Stimulated activated CD8-positive, alpha-beta memory T cell treated with anti-CD3 and anti-CD28 coated beads, Interleukin-4, amount 100 ng/mL, for 1 hour (primary cell): ENCODE data around the gene CANT1.
"Not testable (repeated sequence)": the region's sequence is repeated elsewhere in the genome, so short reads cannot be mapped to it uniquely, and the experiment has no call there.

ENCODE experiments used
- DNase-seq, 2 donors: peaks; one replicate each; pipeline ENCODE4 v3.0.0-alpha.2; 2020; ENCODE audit warnings: low read depth in 2 of 2, low spot score in 1 of 2

The CANT1 gene

DNA sequence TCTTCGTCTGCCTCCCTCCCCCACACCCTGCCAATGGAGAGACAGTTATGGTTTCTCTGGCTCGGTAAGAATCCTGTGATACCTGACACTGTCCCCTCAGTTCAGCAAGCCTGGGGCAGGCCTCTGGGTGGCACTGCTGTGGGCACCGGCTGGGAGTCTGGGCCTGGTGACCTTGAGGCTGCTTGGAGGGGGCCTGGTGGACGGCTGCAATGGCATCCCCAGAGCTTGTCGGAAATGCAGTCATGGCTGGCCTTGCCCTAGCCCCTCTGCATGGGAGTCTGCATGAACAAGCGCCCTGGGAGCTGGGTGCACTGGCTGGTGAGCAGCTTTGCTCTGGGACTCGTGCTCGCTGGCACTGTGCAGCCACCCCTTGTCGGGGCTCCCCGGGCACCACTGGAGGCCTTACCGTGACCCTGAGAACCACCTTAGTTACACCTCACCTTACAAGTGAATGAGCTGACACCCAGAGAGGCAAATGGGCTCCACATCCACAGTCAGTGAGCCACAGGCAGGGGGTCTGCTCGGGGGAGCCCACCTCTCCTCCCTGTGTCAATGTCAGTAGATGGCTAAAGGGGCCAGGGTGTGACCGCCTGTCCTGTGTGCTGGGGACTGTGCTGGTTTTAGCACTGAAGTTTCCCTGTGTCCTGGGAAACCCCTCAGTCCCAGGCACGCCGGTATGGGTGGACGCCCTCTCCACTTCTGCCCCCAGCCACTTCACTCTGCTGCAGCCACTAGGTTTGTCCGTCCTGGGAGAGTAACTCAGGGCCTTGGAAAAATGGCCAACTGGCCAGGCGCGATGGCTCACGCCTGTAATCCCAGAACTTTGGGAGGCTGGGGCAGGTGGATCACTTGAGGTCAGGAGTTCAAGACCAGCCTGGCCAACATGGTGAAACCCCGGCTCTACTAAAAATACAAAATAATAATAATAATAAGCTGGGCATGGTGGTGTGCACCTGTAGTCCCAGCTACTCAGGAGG lies 31.3 kb downstream of the CANT1 start:
- DNase-seq: no peak

DNA sequence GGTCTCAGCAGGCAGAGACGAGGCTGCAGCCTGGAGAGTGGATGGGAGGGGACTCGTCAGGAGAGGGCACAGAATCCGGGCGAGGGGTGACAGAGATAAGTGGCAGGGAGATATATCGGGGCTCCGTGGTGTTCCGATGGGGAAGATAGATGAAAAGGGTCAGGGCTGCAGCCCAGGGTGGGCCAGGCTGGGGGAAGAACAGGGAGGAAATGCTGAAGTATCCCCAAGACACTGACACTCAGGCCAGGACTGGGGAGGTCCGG lies 32.0 kb downstream of the CANT1 start:
- no peak for DNase-seq

DNA sequence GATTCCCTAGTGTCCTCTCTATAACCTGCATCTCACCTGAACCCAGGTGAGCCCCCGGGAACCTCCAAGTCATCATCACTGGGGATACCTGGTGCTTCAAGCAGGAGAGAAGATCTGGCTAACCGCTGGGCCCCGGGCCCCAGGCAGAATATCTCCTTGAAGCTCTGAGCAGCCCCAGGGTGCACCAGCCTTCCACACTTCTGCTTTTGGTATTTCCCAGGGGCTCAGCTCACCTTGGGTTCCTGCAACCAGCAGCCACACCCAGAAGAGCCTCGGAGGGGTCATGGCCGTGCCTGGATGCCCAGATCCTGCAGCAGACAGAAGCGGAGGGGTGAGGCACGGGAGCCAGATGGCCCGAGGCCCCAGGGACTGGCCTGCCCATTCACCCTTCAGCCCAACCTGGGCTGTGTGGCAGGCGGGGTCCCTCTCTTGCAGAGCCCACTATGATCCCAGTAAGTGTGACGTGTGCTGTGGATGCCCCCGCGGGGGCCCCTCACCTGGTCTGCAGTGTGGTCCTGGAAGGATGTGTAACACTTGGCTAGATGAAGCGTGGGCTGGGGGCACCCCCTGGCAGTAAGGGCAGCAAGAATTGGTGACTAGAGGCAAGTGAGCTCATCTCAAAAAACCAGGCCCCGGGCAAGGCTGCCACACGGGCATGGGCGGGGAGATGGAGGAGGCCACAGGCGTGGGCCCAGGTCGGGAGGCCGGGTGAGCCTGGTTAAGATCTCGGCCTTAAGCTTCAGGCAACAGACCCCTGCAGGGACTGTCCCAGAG lies 32.5 kb downstream of the CANT1 start:
- DNase-seq: no peak

DNA sequence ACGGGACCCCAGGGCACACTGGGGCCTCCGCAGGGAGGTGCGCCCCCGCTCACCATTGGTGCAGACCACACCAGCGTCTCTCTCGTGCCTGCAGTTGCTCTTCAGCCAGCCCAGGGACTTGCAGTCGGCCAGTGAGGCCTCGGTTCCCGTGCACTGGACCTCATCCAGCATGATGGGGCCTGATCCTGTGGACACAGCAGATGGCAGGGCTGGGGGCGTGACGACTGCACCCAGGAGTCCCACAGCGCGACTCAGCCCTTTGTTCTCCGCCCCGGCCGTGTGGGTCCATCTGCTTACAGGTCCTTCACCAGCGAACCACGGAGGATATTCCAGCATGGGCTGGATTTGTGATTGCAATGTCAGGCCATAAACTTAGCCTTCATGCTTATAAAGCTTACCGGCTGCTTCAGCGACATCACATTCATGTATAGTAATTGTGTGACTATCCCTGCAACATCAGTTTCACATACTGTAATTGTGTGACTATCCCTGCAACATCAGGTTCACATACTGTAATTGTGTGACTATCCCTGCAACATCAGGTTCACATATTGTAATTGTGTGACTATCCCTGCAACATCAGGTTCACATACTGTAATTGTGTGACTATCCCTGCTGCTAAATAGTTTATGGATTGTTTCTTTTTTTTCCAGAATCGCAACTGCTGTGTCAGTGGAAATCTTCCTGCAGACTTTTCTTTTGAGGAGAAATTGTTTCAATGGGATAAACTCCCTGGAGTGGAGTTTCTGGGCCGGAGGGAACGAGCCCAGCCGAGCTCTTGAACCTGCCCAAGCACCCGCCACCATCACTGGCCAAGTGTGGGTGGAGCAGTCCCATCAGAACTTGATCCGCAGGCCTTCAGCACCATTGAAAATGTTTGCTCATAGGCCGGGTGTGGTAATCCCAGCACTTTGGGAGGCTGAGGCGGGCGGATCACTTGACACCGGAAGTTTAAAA lies 34.7 kb downstream of the CANT1 start:
- no peak for DNase-seq

DNA sequence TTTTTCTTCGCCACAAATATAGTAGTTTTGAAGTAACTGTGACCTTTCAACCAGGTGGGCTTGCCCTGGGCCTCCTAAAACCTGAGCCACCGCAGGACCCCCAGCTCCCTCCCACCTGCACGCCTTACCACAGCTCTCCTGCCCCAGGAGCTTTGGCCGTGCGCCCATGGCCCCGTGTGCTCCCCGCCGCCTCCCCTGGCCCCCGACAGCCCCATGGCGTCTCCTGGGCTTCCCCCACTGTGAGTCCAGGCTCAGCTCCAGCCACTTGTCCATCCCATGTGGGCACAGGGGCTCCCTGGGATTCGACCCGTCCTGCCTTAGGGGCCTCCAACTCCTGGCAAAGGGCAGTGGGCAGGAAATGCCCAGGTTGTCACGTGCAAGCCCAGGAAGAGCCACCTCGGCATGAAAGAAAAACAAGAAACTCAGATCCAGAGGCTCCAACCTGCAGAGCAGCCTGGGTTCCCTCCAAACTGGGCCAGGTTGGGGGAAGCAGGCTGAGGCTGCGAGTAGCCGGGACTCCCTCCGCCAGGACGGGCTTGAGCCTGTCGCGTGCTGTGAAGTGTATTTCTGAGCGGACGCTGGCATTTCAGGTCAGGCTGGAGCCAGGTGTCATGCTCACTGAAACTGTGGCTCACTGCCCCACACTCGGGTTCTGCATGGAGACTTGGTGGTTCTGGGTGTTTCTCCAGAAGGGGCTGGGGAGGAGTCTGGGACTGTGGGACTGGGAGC lies 35.6 kb downstream of the CANT1 start:
- DNase-seq: no peak

DNA sequence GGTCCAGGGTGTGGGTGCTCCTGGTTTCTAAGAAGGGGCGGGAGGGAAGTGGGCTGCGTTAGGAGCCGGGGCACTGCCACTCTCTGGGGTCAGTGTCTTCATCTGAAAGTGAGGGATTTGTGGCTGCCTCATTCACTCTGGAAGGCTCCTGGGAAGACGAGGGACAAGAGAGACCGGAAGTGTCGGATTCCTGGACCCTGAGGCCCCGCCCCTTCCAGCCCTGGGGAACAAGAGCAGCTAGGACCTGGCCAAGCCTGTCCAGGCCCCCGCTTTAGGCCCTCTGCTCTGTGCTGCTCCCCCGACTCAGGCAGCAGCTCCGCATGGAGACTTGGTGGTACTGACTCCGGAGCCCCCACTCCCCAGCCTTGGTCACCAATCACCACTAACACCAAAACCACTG lies 36.4 kb downstream of the CANT1 start:
- DNase-seq: no peak

DNA sequence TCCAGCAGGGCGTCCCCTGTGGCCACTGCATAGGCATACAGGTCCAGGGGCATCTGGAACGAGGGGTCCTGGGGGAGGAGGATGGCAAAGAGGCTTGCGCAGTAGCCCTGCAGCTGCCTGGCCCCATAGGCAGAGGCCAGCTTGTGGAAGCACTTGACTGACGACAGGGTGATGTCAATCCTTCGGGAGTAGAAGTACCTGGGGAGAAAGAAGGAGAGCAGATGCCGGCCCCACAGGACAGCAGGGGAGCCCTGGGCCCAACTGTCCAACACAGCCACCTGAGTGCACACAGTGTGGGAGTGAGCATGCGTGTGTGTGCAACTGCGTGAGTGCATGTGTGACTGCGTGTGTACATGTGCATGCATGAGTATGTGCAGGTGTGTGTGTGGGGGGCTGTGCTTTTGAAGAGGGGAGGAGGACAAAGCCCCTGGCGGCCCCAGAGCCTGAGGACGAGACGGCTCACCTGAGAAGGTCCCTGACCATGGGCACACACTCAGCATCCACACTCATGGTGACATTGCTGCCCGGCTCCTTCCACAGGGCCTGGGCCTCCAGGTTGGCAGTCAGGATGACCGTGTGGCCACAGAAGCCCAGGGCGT lies 37.0 kb downstream of the CANT1 start:
- no peak for DNase-seq

DNA sequence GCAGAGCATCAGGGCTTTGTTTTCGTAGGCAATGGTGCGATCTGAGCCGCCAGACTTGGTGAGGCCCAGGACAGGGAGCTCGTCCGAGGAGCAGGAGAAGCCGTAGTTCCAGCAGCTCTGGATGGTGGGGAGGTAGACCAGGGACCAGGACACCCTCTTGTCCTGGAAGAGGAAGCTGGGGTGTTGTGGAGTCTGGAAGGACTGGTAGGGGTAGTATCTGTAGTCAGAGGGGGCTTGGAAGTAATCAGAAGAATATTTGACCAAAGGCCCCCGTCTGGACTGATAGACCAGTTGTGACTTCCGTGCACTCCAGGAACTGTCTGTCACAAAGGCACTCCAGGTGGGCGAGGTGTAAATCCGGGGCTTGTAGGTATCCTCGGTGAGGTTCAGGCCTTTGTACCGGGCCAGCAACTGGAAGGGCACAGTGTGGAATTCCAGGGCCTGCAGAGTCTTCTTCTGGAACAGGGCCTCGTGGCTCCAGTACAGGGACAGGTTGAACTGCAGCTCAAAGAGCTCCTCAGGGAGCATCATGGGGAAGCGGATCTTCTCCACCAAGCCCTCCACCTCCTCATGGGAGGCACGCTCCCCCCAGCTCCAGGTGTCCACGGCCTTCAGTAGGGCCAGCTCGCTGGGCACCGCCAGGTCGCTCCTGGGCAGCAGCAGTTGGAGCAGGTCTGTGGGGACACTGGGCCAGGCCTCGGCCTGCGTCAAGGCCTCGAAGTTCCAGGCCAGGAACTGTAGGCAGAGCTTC lies 37.6 kb downstream of the CANT1 start:
- DNase-seq: no peak

DNA sequence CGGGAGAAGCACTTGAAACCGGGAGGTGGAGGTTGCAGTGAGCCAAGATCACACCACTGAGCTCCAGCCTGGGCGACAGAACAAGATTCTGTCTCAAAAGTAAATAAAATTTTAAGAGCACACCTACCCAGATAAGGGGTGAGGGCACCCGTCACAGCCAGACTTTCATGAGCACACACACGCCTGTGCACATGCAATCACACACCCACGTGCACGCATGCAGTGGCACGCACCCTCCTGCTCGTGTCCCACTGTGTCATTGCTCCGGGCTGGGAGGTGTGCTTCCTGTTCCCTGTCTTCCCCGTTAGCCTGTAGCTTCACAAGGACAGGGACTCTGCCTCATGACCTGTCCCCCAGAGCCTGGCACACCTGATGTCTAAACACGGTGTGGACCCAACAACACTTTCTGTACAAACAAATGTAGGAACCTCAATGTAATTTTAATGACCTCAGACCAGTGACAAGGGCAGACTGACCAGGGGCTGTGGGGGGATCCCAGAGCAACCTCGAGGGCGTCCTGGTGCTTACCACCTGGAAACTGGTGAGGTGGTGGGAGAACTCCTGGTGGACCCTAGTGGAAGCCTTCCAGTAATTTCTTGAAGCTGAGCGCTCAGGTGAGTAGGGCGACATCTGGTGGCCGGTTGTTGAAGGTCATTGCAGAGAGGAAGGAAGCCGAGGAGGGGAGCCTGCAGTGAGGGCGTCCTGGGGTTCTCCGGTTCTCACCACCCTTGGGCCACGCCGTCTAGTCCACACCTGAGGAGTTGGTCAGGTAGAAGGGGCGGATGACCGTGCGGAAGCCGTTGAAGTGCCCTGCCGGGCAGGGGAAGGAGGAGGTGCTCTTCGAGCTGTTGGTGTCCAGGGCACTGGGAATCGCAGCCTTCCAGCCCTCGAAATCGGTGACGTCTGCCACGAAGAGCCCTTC lies 38.5 kb downstream of the CANT1 start:
- DNase-seq: peak; percentile 51 to 62

DNA sequence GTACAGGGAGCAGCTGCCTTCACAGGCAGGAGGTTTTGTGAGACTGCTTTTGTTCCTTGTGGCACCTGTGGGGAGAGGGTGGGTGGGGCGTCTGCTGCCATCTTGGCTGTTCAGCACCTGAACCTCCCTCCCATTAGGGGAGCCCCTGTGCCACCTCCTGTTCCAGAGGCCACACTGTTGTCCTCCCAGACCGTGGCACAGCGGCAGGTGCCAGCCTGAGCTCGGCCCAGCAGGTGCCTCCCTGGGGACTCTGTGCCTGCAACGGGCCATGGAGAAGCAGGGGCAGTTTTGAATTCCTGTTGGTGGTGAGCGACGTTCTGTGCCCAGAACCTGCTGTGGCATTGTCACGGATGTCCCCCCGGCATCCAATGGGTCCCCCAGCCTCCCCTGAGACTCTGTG lies 39.7 kb downstream of the CANT1 start:
- DNase-seq: no peak

DNA sequence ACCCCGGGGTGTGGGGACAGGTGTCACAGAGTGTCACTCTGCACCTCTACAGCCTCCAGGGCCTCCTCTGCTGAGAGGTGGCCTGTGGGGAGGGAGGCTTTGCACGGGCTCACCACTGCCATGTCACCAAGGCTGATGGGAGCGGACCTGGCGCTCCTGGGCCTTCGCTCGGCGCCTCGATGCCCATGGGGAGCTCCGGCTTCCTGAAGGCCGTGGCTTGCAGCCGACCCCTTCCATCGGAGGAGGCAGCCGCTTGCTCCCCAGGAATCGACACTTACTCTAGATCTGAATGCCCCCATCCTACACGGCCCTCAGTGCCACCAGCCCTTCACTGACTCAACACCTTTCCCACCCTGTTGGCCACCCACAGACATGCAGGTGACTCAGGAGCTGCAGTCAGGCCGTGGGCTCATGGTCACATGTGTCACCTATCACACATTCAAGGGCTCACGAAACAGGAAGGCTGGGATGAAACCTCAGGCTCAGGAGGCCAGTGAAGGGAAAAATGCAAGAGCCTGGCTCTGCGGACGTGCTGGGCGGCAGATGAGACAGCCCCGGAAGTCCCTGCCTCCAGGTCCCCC lies 41.7 kb downstream of the CANT1 start:
- DNase-seq: no peak

DNA sequence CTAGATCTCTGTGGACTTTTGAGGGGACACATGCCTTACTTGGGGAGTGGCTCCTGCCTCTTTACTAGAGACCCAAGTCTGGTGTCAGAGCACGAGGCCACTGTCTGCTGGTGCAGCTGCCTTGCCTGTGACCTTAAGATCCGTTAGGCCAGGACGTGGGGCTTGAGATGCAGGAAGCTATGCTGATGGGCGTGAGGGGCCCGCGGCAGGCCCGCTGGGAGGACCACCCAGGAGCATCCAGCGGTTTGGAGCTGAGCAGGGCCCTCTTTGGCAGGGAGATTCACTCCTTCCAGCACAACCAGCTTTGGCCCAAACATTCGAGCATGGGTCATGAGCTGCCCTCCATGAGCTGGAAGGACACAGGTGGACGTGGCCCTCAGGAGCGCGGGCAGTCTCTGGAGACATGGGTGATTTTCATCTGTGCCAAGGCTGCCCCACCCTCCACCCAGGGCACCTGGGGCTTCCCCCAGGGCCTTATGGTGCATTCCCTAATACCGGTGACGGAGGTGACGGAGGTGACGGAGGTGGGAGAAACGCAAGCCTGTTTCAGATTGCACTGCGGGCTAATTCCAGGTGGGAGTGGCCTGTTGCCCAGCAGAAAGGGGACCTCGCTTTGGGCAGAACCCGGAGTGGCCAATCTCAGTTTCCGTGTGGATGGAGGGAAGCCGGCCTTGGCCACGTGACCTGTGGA lies 42.5 kb downstream of the CANT1 start:
- no peak for DNase-seq

DNA sequence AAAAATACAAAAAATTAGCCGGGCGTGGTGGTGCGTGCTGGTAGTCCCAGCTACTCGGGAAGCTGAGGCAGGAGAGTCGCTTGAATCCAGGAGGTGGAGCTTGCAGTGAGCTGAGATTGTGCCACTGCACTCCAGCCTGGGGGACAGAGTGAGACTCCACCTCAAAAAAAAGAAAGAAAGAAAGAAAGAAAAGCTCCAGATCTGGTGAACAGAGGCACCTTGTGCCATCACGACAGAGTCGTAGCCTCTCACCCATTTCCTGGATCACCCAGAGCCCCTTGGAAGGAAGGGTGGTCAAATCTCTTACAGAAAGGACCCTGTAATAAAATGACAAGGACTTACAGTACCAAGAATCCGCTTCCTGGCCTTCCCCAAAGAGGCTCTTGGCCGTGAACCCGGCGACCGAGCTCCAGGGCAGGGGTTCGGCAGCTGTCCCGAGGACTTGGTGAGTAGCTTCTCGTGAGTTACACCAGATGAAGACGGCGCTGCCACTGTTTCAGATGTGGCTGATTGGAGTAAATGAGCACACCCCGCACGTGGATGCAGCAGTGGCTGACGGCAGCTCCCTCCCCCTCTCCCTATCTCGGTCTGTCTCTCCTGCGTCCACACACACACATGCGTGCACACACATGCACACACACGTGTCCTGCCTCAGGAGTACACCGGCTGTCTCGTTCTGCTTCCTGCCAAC lies 43.3 kb downstream of the CANT1 start:
- no peak for DNase-seq

DNA sequence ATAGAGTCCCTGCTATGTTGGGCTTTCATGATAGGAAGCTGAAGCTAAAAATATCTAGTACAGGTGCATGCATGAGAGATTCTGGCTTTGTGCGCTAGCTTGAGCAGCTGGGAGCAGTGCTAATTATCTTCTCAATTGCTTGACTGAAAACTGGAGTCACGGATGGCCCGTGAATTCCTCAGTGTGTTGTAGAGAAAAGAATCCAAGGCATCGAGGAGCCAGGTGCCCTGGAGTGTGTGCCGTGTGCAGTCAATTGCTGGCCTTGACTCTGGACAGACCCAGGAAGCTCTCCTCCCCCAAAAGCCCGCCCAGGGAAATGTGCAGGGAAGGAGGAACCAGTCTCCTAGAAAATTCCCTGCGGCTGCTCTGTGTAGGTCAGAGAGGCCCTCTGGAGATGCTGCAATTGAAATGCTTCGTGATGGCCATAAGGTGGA lies 44.1 kb downstream of the CANT1 start:
- DNase-seq: no peak

DNA sequence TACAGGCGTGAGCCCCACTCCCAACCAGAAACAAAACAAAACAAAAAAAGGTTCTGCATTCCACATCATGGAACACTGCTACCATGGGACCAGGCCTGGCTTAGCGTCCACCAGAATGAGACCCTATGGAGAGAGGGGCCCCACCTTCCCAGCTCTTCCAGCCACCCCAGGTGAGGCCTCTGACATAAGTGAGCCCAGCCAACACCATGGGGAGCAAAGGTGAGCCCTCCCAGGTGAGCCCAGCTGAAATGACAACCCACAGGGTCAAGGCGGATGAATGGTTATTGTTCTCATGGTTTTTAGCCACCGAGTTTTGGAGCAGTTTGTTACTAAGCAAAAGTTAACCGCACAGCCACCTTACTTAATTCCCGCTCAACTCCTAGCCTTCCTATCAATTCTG lies 46.2 kb downstream of the CANT1 start:
- DNase-seq: no peak

DNA sequence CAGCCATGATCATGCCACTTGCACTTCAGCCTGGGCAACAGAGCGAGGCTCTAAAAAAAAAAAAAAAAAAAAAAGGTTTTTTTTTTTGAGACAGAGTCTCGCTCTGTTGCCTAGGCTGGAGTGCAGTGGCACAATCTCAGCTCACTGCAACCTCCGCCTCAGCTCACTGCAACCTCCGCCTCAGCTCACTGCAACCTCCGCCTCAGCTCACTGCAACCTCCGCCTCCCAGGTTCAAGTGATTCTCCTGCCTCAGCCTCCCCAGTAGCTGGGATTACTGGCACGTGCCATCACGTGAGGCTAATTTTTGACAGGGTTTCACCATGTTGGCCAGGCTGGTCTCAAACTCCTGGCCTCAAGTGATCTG lies 46.6 kb downstream of the CANT1 start:
- not testable (repeated sequence) for DNase-seq

DNA sequence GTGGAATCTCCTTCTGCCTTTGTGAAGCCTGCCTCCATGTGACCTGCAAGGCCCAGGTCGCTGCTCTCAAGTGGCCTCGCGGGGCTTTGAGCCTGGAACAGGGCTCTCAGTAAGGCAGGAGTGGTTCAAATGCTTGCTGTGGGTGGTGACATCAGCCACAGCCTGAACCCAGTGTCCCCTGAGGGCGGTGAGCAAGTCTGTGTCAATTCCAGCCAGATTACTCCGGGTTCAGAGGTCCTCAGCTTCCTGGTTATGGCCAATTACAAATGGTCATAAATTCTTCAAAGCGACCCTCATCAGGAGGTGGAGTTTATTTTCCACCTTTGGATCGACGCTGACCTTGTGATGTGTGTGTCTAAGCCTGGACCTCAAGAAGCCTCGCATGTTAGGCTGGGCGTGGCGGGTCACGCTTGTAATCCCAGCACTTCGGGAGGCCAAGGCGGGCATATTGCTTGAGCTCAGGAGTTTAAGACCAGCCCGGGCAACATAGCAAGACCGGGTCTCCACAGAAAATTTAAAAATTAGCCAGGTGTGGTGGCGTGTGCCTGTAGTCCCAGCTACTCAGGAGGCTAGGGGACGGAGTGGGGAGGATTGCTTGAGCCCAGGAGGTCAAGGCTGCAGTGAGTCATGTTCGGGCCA lies 47.1 kb downstream of the CANT1 start:
- DNase-seq: no peak
